HepG2 (cell line): ENCODE data around the gene RARG. TPM values are rescaled to one million over a fixed set of nuclear protein-coding genes. Genes with fewer than 3 reads are reported as not detected.

Source experiments
- BRD4 ChIP-seq: sonication (generic); formaldehyde crosslinking; IDR thresholded peaks from 2 replicates; pipeline ENCODE4 v1.4.0; 2020; ENCODE audit warnings: missing genetic modification reagents
- CREB1 ChIP-seq, 2 experiments: fragments of 450-650 bp in 1 of 2; IDR thresholded peaks; 2 replicates each; pipeline ENCODE4 v1.6.1; 2016 to 2017; ENCODE audit warnings: control low read depth in 1 of 2, mild to moderate bottlenecking in 1 of 2, missing compliant biosample characterization in 1 of 2, missing genetic modification characterization in 1 of 2
- KDM2A ChIP-seq: sonication (generic); formaldehyde crosslinking; IDR thresholded peaks from 2 replicates; pipeline ENCODE4 v1.4.0; 2020; ENCODE audit warnings: low read depth, missing genetic modification reagents, borderline replicate concordance
- NBN ChIP-seq: fragments of 450-650 bp; conservative IDR thresholded peaks from 2 replicates; pipeline ENCODE4 v1.6.1; 2017
- SALL2 ChIP-seq: sonication (generic); formaldehyde crosslinking; IDR thresholded peaks from 2 replicates; pipeline ENCODE4 v1.8.1; 2023; ENCODE audit warnings: mild to moderate bottlenecking, missing genetic modification reagents, inconsistent platforms
- SMYD3 ChIP-seq: sonication (generic); formaldehyde crosslinking; IDR thresholded peaks from 2 replicates; pipeline ENCODE4 v1.8.1; 2023; ENCODE audit warnings: mild to moderate bottlenecking, missing genetic modification reagents
- ZBTB42 ChIP-seq: sonication (generic); formaldehyde crosslinking; IDR thresholded peaks from 2 replicates; pipeline ENCODE4 v1.5.0; 2020; ENCODE audit warnings: mild to moderate bottlenecking, missing genetic modification reagents
- ZFP36L2 ChIP-seq: sonication (generic); formaldehyde crosslinking; IDR thresholded peaks from 2 replicates; pipeline ENCODE4 v1.4.0; 2020; ENCODE audit warnings: missing genetic modification reagents
- ZNF460 ChIP-seq: sonication (generic); formaldehyde crosslinking; IDR thresholded peaks from 2 replicates; pipeline ENCODE4 v1.5.1; 2020; ENCODE audit warnings: missing genetic modification reagents, mild to moderate bottlenecking, borderline replicate concordance
- ZNF562 ChIP-seq: sonication (generic); formaldehyde crosslinking; IDR thresholded peaks from 2 replicates; pipeline ENCODE4 v1.8.0; 2022; ENCODE audit warnings: missing genetic modification reagents, borderline replicate concordance
- ZNF614 ChIP-seq: IDR thresholded peaks from 2 replicates; pipeline ENCODE4 v1.6.1; 2018; ENCODE audit warnings: missing biosample characterization, missing genetic modification reagents, inconsistent platforms, borderline replicate concordance
- polyA plus RNA-seq, 8 experiments: library from polyadenylated mRNA; depleted of rRNA in 3 of 8; stranded (reverse) in 7 of 8; unstranded in 1 of 8; fragments of >200 nt; fragmentation: Illumina TruSeq in 4 of 8; extraction: Trizol in 4 of 8; gene quantifications; 2 replicates each; pipeline versions ENCODE4 v1.2.1 to v1.2.3, GENCODE V29; 2011 to 2016; ENCODE audit warnings: low read depth in 4 of 8, missing spikeins in 1 of 8, mixed read lengths in 1 of 8; ENCODE audit not compliant: insufficient read depth in 1 of 8
- total RNA-seq, 5 experiments: library from RNA; depleted of rRNA; stranded (reverse); fragments of >200 nt; fragmentation: Illumina TruSeq; extraction: Trizol; gene quantifications; 2 replicates each; pipeline ENCODE4 v1.2.3, GENCODE V29; 2016; ENCODE audit warnings: low read depth in 1 of 5
- TF ChIP-seq, protein P1 (sequence below): IDR thresholded peaks from 2 replicates; pipeline ENCODE4 v1.6.1; 2016; ENCODE audit warnings: mild to moderate bottlenecking
- TF ChIP-seq, protein P2 (sequence below): sonication (generic); formaldehyde crosslinking; IDR thresholded peaks from 2 replicates; pipeline ENCODE4 v1.4.0; 2020; ENCODE audit warnings: missing genetic modification reagents
- TF ChIP-seq, protein P3 (sequence below): fragments of 450-650 bp; IDR thresholded peaks from 2 replicates; pipeline ENCODE4 v1.6.1; 2017; ENCODE audit warnings: mild to moderate bottlenecking
- TF ChIP-seq, protein P4 (sequence below): sonication (generic); formaldehyde crosslinking; IDR thresholded peaks from 2 replicates; pipeline ENCODE4 v1.5.1; 2020; ENCODE audit warnings: mild to moderate bottlenecking, missing genetic modification reagents, borderline replicate concordance
- TF ChIP-seq, protein P5 (sequence below): sonication (generic); formaldehyde crosslinking; IDR thresholded peaks from 2 replicates; pipeline ENCODE4 v1.8.1; 2023; ENCODE audit warnings: mild to moderate bottlenecking, moderate library complexity, missing genetic modification reagents
- TF ChIP-seq, protein P6 (sequence below): sonication (generic); formaldehyde crosslinking; IDR thresholded peaks from 2 replicates; pipeline ENCODE4 v1.5.1; 2020; ENCODE audit warnings: missing genetic modification reagents, mild to moderate bottlenecking, borderline replicate concordance
- TF ChIP-seq, protein P7 (sequence below): IDR thresholded peaks from 2 replicates; pipeline ENCODE4 v1.6.1; 2018; ENCODE audit warnings: missing genetic modification reagents

Gene RARG
- total and polyA plus RNA-seq, 2 of the 13 experiments (the other 11 are each of a cell fraction or from before 2014, with no cell fraction given): 0.77 to 1.5 TPM

DNA sequence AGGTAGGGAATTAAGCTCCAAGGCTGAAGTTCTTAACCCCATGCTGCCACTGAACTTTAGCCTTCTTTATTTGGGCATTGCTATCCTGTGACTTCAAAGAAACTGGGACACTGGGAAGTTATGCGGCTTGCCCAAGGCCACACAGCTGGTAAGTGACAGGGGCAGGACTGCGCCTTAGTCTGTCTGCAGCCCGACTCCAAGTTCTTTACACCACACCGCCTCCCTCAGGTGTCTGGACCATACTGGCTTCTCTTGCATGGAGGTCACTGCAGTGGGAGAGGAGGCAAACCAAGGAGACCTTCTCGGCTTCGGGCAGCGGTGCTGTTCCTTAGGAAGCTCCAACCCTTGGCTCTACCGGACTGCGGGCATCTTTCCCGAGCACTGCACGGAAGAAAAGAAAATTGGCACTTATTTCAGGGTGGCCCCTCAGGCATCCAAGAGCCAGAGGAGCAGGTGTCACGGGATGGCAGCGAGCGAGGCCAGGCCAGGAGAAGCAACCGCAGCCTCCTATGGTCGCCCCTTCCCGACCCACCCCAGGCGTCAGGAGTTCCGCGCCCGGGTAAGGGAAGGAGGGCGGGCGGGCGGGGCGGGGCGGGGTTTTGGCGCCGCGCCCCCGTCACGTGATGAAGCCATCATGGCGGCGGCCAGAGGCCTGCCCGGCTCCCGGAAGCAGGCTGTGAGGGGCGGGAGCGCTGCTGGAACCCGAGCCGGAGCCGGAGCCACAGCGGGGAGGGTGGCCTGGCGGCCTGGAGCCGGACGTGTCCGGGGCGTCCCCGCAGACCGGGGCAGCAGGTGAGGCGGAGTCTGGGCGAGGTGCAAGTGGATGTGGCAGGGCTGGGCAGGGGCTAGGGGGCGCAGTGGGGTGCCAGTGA is 19.7 kb upstream of the RARG start (continued):
- TF ChIP-seq NBN (no peak), BRD4 (CRISPR knock-in tag) (no peak), ZNF614 (CRISPR knock-in tag) (peak; percentile 48; the same call in 1 of the 2 replicates), SMYD3 (no peak), ZBTB42 (CRISPR knock-in tag) (no peak), SALL2 (CRISPR knock-in tag) (peak; percentile 50; the same call in 1 of the 2 replicates), ZFP36L2 (CRISPR knock-in tag) (no peak), CREB1 (IDR thresholded peaks at IDR 0.05) (0 out of 2 replicates have a peak, but pooled peaks have one; percentile 11), CREB1 (CRISPR knock-in tag; IDR thresholded peaks at IDR 0.05) (no peak), ZNF460 (CRISPR knock-in tag) (no peak), ZNF562 (CRISPR knock-in tag) (no peak), KDM2A (CRISPR knock-in tag) (peak; percentile 64; the same call in 1 of the 2 replicates)
- TF ChIP-seq, protein P1, sequence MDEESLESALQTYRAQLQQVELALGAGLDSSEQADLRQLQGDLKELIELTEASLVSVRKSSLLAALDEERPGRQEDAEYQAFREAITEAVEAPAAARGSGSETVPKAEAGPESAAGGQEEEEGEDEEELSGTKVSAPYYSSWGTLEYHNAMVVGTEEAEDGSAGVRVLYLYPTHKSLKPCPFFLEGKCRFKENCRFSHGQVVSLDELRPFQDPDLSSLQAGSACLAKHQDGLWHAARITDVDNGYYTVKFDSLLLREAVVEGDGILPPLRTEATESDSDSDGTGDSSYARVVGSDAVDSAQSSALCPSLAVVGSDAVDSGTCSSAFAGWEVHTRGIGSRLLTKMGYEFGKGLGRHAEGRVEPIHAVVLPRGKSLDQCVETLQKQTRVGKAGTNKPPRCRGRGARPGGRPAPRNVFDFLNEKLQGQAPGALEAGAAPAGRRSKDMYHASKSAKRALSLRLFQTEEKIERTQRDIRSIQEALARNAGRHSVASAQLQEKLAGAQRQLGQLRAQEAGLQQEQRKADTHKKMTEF: peak; percentile 64; the same call in 1 of the 2 replicates
- TF ChIP-seq, protein P2, sequence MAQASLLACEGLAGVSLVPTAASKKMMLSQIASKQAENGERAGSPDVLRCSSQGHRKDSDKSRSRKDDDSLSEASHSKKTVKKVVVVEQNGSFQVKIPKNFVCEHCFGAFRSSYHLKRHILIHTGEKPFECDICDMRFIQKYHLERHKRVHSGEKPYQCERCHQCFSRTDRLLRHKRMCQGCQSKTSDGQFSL (CRISPR knock-in tag): no peak
- TF ChIP-seq, protein P3, sequence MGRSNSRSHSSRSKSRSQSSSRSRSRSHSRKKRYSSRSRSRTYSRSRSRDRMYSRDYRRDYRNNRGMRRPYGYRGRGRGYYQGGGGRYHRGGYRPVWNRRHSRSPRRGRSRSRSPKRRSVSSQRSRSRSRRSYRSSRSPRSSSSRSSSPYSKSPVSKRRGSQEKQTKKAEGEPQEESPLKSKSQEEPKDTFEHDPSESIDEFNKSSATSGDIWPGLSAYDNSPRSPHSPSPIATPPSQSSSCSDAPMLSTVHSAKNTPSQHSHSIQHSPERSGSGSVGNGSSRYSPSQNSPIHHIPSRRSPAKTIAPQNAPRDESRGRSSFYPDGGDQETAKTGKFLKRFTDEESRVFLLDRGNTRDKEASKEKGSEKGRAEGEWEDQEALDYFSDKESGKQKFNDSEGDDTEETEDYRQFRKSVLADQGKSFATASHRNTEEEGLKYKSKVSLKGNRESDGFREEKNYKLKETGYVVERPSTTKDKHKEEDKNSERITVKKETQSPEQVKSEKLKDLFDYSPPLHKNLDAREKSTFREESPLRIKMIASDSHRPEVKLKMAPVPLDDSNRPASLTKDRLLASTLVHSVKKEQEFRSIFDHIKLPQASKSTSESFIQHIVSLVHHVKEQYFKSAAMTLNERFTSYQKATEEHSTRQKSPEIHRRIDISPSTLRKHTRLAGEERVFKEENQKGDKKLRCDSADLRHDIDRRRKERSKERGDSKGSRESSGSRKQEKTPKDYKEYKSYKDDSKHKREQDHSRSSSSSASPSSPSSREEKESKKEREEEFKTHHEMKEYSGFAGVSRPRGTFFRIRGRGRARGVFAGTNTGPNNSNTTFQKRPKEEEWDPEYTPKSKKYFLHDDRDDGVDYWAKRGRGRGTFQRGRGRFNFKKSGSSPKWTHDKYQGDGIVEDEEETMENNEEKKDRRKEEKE: no peak
- TF ChIP-seq, protein P4, sequence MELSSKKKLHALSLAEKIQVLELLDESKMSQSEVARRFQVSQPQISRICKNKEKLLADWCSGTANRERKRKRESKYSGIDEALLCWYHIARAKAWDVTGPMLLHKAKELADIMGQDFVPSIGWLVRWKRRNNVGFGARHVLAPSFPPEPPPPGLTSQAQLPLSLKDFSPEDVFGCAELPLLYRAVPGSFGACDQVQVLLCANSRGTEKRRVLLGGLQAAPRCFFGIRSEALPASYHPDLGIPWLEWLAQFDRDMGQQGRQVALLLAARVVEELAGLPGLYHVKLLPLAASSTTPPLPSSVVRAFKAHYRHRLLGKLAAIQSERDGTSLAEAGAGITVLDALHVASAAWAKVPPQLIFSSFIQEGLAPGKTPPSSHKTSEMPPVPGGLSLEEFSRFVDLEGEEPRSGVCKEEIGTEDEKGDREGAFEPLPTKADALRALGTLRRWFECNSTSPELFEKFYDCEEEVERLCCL (CRISPR knock-in tag): no peak
- TF ChIP-seq, protein P5, sequence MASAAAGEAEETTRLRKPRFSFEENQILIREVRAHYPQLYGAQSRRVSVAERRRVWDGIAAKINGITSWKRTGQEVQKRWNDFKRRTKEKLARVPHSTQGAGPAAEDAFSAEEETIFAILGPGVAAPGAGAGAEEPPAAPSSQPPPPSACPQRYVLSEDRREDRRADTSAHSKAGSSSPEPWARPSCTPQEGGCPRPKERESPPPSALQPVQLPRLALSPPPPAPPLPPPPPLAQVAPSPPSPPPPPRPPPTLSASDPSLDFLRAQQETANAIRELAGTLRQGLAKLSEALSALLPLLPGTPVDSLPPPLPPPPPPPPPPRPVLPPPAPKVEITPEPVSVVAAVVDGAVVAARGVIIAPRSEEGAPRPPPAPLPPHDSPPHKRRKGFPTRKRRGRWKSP: peak; percentile 63
- TF ChIP-seq, protein P6, sequence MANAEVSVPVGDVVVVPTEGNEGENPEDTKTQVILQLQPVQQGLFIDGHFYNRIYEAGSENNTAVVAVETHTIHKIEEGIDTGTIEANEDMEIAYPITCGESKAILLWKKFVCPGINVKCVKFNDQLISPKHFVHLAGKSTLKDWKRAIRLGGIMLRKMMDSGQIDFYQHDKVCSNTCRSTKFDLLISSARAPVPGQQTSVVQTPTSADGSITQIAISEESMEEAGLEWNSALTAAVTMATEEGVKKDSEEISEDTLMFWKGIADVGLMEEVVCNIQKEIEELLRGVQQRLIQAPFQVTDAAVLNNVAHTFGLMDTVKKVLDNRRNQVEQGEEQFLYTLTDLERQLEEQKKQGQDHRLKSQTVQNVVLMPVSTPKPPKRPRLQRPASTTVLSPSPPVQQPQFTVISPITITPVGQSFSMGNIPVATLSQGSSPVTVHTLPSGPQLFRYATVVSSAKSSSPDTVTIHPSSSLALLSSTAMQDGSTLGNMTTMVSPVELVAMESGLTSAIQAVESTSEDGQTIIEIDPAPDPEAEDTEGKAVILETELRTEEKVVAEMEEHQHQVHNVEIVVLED: peak; percentile 61; the same call in 1 of the 2 replicates
- TF ChIP-seq, protein P7, sequence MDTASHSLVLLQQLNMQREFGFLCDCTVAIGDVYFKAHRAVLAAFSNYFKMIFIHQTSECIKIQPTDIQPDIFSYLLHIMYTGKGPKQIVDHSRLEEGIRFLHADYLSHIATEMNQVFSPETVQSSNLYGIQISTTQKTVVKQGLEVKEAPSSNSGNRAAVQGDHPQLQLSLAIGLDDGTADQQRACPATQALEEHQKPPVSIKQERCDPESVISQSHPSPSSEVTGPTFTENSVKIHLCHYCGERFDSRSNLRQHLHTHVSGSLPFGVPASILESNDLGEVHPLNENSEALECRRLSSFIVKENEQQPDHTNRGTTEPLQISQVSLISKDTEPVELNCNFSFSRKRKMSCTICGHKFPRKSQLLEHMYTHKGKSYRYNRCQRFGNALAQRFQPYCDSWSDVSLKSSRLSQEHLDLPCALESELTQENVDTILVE (CRISPR knock-in tag): no peak
